ENCODE measurements around the gene SEC22A. TPM values are rescaled to one million over a fixed set of nuclear protein-coding genes. Genes with fewer than 3 reads are reported as not detected.

SEC22A gene
- total RNA-seq, 2 experiments from 2014 or later = 14.3 to 18.7 TPM

DNA sequence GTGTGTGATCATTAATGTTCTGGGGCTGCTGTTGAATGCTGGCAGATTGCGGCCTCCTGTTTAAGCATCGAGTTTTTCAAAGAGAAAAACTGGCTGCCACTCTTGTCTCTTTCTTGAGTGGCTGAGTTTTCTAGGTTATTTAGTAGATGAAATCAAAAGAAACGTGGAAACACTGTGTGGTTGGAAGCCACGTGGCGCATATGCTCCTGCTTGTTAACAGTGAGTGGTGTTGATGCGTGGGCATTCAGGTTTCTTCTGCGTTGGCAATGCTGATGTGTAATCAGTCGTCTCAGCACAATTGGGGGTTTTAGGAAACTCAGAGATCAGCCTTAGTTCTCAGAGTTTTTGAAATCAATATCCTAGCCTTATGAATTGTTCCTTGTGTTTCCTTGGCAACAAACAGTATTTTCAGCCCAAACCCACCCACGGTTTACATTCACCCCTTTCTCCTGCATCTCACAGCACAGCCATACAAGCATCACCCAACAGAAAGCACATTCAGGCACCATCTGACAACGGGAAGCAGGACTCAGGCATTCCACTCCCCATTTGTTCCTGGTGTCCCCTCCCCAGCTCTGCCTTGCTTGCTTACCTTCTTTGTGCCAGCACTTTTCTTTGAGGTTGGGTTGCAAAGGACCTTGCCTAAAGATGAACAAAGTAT lies 74.7 kb downstream of the SEC22A start:
- peaks cover 7% of the 10 kb centered on the region for H3K36me3 Mint-ChIP-seq (ENCODE audit: low read depth)
- H3K4me3 Mint-ChIP-seq = no peak overlapping the region
- intact Hi-C loops (cut with micrococcal nuclease) = no loop called here
- H3K27me3 Mint-ChIP-seq (ENCODE audit: low read depth) = no peaks in the 10 kb centered on the region
- no peak overlapping the region for H3K27ac Mint-ChIP-seq
- CTCF ChIA-PET = no interaction called here
- DNase-seq = no peak
- no peaks in the 10 kb centered on the region for H3K9me3 Mint-ChIP-seq
- no peaks in the 10 kb centered on the region for H3K4me1 Mint-ChIP-seq (ENCODE audit: low read depth)

DNA sequence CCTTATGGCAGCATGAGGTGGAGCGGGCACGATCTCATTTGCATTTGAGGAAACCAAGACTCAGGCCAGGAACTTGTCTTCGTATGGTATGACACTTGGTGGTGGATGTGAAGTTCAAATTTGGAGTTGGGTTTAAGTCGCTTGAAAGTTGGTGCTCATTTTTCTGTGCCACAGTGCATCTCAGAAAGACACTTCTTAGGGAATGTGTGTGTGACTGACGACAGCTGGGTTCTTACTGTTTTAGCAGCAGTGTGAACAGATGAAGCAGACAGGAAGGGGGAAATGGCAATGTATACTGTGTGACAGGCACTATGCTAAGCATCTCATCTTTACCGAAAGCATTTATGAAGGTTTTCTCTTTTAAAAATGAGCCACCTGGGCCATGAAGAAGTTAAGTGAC lies 75.4 kb downstream of the SEC22A start:
- intact Hi-C loops (cut with micrococcal nuclease) = no loop called here

DNA sequence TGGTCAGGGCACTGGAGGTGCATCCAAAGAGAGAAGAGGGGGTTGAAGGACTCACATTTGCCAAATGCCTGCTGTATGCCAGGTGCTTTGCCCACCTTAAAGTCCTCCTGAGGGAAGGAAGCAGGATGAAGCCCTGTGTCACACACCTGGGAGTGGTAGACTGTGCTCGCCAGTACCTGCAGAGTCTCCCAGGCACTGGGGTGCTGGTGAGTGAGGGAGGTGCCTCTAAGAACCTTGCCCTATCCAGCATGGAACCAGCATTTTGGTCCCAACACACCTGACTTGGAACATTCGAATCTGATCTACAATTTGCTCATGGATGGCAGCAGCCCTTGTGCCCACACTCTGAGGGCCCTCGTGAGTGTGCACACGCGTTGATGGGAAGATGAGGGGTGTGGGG lies 76.7 kb downstream of the SEC22A start:
- no peaks in the 10 kb centered on the region for H3K27me3 Mint-ChIP-seq (ENCODE audit: low read depth)
- H3K9me3 Mint-ChIP-seq = no peaks in the 10 kb centered on the region
- no peaks in the 10 kb centered on the region for H3K36me3 Mint-ChIP-seq (ENCODE audit: low read depth)
- intact Hi-C loops (cut with micrococcal nuclease) = no loop called here
- CTCF ChIA-PET = no interaction called here
- H3K4me1 Mint-ChIP-seq (ENCODE audit: low read depth) = no peaks in the 10 kb centered on the region
- no peak overlapping the region for H3K27ac Mint-ChIP-seq
- DNase-seq = no peak
- no peak overlapping the region for H3K4me3 Mint-ChIP-seq

More for the DNA sequence above, 75.4 kb downstream of the SEC22A start:
- Mint-ChIP-seq H3K27me3 (ENCODE audit: low read depth) (no peaks in the 10 kb centered on the region), H3K4me3 (no peak overlapping the region), H3K9me3 (no peaks in the 10 kb centered on the region), H3K27ac (no peak overlapping the region), H3K4me1 (ENCODE audit: low read depth) (no peaks in the 10 kb centered on the region), H3K36me3 (ENCODE audit: low read depth) (peaks cover 2% of the 10 kb centered on the region)
- DNase-seq = no peak
- CTCF ChIA-PET = no interaction called here

DNA sequence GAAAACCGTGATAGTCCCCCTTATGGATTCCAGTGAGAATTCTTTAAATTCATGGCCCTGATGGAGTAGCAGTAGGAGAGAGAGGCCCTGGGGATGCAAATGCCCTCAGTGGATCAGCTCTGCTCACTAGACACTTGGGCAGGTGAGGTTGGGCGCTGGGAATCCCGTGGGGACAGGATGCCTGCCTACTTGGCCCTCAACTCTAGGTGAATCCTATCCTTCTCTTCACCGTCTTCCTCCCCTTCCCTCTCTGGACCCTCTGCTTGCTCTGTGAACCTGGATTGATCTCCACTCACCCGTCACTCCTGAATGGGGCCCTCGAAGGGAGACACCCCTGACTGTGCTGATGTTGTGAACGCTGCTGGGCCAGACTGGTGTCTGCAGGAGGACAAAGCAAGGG lies 77.4 kb downstream of the SEC22A start:
- H3K4me1 Mint-ChIP-seq (ENCODE audit: low read depth) = no peaks in the 10 kb centered on the region
- H3K36me3 Mint-ChIP-seq (ENCODE audit: low read depth) = no peaks in the 10 kb centered on the region
- no peaks in the 10 kb centered on the region for H3K9me3 Mint-ChIP-seq
- no peak overlapping the region for H3K27ac Mint-ChIP-seq
- H3K4me3 Mint-ChIP-seq = no peak overlapping the region
- CTCF ChIA-PET = no interaction called here
- intact Hi-C loops (cut with micrococcal nuclease) = no loop called here
- H3K27me3 Mint-ChIP-seq (ENCODE audit: low read depth) = no peaks in the 10 kb centered on the region
- no peak for DNase-seq

DNA sequence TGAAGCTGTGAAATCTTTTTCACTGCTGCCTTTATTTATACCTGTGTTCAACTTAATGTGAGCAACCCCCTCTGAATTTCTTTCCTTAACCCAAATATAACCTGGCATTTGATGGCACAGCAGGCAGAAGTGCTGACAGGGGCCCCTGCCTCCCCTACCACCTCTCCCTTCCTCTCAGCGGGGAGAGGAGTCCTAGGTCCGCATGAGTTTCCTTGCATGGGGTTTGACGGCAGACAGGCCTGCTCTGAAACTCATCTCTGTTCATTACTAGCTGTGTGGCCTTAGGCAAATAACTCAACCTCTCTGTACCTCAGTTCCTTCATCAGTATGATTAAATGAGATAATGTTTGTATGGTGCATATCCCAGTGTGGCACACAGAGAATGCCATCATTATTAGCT lies 79.7 kb downstream of the SEC22A start:
- Mint-ChIP-seq H3K4me3 (no peak overlapping the region), H3K36me3 (ENCODE audit: low read depth) (no peaks in the 10 kb centered on the region), H3K27me3 (ENCODE audit: low read depth) (no peaks in the 10 kb centered on the region), H3K4me1 (ENCODE audit: low read depth) (no peaks in the 10 kb centered on the region), H3K27ac (no peak overlapping the region), H3K9me3 (no peaks in the 10 kb centered on the region)
- no peak for DNase-seq
- intact Hi-C loops (cut with micrococcal nuclease) = no loop called here
- CTCF ChIA-PET = no interaction called here

DNA sequence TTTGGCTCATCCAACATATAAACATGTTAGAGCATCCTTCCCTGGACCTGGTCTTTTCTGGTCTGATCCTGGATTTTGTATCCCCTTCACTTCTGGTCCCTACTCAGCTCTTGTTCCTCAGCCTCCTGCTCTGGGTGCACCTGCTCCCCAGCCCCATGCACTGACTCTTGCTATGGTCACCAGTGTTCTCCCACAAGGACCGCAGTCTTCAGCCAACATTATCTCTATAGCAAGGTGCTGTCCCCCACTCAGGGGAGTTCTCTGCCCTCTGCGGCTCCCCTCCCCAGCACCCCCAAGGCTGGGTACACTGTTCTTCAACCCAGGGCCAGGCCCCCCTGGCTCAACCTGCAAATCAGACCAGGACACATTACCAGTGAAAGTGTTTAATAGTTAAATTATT lies 80.2 kb downstream of the SEC22A start:
- H3K36me3 Mint-ChIP-seq (ENCODE audit: low read depth) = no peaks in the 10 kb centered on the region
- no peaks in the 10 kb centered on the region for H3K4me1 Mint-ChIP-seq (ENCODE audit: low read depth)
- no peak overlapping the region for H3K4me3 Mint-ChIP-seq
- CTCF ChIA-PET = no interaction called here
- intact Hi-C loops (cut with micrococcal nuclease) = no loop called here
- H3K27ac Mint-ChIP-seq = no peak overlapping the region
- DNase-seq = no peak
- no peaks in the 10 kb centered on the region for H3K9me3 Mint-ChIP-seq
- no peaks in the 10 kb centered on the region for H3K27me3 Mint-ChIP-seq (ENCODE audit: low read depth)

DNA sequence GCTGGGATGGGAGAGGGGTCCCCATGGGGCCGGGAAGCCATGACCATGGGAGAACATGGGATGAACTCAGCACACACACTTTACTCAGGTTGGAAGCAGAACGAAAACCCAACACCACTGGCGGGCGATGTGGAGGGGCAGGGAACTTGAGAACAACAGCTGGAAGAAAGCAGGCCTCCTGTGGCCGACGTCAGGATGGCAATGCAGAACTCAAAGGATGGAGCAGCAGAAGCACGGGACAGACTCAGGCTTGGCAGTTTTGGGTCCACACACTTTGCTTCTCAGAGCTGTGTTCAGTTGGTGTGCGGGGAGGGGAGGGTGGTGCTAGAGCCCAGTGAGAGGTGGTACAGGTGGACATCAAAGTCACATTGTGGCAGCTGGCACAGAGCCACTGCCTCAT lies 80.7 kb downstream of the SEC22A start:
- Mint-ChIP-seq H3K4me3 (no peak overlapping the region), H3K27ac (no peak overlapping the region), H3K36me3 (ENCODE audit: low read depth) (no peaks in the 10 kb centered on the region), H3K4me1 (ENCODE audit: low read depth) (no peaks in the 10 kb centered on the region), H3K27me3 (ENCODE audit: low read depth) (no peaks in the 10 kb centered on the region), H3K9me3 (no peaks in the 10 kb centered on the region)
- CTCF ChIA-PET = no interaction called here
- no peak for DNase-seq
- intact Hi-C loops (cut with micrococcal nuclease) = no loop called here

DNA sequence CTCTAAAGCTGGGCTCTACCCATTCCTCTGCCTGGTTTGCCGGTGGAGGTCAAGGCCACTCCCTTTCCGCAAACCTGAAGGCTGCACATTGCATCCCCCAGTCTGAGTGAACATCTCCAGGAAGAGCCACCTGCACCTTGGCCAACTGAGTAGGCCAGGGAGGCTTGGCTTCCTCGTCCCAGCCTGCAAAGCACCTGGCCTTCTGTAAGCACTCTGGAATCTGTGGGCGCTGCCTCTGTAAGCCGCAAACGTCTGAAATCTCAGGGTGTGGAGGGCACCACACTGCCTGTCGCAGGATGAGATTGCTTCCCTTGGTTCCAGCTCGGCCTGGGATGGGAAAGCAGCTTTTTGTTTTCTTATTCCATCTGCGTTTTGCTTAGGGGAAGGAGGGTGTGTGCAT lies 81.3 kb downstream of the SEC22A start:
- H3K4me3 Mint-ChIP-seq = no peak overlapping the region
- DNase-seq = no peak
- no peaks in the 10 kb centered on the region for H3K9me3 Mint-ChIP-seq
- no peaks in the 10 kb centered on the region for H3K36me3 Mint-ChIP-seq (ENCODE audit: low read depth)
- H3K4me1 Mint-ChIP-seq (ENCODE audit: low read depth) = no peaks in the 10 kb centered on the region
- no peaks in the 10 kb centered on the region for H3K27me3 Mint-ChIP-seq (ENCODE audit: low read depth)
- CTCF ChIA-PET = no interaction called here
- intact Hi-C loops (cut with micrococcal nuclease) = no loop called here
- H3K27ac Mint-ChIP-seq = no peak overlapping the region

DNA sequence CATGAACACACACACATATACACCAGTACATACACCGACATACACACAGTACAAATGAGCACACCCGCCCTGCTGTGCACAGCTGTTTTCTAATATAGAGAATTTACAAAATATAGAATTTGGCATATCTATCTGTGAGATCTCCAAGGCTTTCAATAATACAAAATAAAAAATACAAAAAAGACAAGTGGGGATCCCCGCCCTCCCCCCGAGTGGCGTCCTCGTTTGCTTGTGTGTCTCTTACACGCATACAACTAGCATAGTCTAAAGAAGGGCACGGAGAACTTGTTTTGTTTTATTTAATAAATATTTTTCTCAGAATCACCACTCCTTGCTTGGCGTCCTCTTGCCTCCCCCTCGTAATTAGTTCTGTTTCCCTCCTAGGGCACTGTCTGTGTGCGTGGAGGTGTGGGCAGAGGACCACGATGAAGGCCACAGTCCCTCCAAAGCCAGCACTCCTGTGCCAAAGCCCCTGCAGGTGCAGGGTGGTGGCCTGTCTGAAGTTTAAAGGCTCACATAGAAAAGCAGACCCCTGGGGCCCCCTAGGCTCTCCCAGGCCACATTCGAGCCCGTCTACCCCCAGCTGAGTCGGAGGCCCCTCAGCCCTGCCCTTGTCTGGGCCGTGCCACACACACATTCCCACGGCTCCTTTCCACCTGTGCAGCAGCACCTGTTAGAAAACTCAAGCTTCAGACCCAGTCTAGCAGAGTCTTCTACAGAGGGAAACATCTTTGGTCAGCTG lies 82.1 kb downstream of the SEC22A start:
- no peak overlapping the region for H3K4me3 Mint-ChIP-seq
- H3K36me3 Mint-ChIP-seq (ENCODE audit: low read depth) = no peaks in the 10 kb centered on the region
- CTCF ChIA-PET = no interaction called here
- H3K4me1 Mint-ChIP-seq (ENCODE audit: low read depth) = no peaks in the 10 kb centered on the region
- H3K27ac Mint-ChIP-seq = no peak overlapping the region
- no peaks in the 10 kb centered on the region for H3K9me3 Mint-ChIP-seq
- intact Hi-C loops (cut with micrococcal nuclease) = no loop called here
- no peak for DNase-seq
- no peaks in the 10 kb centered on the region for H3K27me3 Mint-ChIP-seq (ENCODE audit: low read depth)

DNA sequence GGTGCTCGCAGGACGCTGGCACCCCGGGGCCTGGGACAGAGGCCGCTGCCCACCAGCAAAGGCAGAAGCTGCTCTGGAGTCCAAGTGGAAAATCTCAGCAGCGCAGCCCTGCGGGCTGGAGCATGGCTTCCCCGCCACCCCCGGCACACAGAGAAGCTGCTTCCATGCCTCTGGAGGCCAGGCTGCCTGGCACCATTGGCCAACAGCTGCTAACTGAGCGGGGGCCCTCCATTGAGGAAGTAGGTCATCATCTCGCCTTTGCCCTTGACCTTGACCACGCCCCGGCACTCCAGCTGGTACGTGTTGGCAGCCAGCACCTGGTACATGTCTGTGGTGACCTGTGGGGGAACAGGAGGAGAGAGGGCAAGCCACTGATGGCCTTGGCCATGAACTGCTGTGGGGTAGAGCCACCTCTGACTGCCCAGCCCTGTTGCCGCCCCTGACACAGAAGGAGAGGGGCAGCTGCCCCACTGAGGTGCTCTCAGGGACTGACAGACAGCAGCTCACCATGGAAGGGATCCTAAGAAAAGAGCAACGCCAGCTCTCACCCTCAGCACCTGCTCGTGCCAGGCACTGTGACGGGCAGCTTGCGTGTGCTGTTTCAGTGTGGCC lies 82.8 kb downstream of the SEC22A start:
- H3K36me3 Mint-ChIP-seq (ENCODE audit: low read depth) = no peaks in the 10 kb centered on the region
- intact Hi-C loops (cut with micrococcal nuclease) = no loop called here
- CTCF ChIA-PET = interaction anchor here (0.6 kb wide), 1 partner anchor 91 kb away, joined by 3 read pairs; no protein-coding TSS in a partner anchor
- H3K4me1 Mint-ChIP-seq (ENCODE audit: low read depth) = no peaks in the 10 kb centered on the region
- DNase-seq = no peak
- no peaks in the 10 kb centered on the region for H3K9me3 Mint-ChIP-seq
- no peak overlapping the region for H3K27ac Mint-ChIP-seq
- H3K27me3 Mint-ChIP-seq (ENCODE audit: low read depth) = no peaks in the 10 kb centered on the region
- no peak overlapping the region for H3K4me3 Mint-ChIP-seq

DNA sequence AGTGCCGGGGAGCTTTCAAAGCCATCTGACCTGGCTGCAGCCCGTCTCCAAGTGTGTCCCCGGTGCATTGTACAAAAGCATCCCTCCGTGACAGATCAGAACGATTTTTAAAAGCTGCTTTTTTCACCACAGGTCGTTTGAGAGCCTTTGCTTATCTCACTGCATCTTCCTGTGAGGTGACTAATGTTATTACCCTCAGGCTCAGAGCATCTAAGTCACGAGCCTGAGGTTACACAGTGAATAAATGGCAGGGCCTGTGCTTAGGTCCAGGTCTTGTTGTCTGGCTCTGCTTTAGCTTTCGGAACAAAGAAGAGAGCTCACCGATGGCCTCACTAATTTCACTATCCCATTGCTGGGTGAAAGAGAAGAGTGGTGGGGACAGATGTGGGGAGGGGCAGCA lies 83.3 kb downstream of the SEC22A start:
- intact Hi-C loops (cut with micrococcal nuclease) = no loop called here
- Mint-ChIP-seq H3K9me3 (no peaks in the 10 kb centered on the region), H3K4me3 (no peak overlapping the region), H3K27me3 (ENCODE audit: low read depth) (no peaks in the 10 kb centered on the region), H3K36me3 (ENCODE audit: low read depth) (no peaks in the 10 kb centered on the region), H3K27ac (no peak overlapping the region), H3K4me1 (ENCODE audit: low read depth) (no peaks in the 10 kb centered on the region)
- CTCF ChIA-PET = no interaction called here
- no peak for DNase-seq

DNA sequence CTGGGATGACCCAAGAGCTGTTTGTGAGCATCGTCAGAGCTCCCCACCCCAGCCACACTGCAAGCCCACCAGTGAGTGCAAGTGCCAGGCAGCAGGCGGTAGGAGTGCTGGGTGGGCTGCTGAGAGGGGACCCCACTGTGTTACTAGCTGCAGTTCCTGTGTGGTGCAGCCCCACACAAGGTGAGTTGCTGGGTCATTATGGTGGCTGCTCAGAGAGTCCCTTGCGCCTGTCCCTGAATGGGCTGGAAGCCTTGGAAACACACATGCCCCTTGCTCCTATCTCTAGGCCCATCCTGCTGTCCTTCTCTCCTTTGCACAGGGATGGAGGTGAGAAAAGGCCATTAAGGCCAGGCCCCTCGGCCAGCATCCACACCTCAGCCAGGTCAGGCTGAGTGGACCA lies 83.7 kb downstream of the SEC22A start:
- H3K27me3 Mint-ChIP-seq (ENCODE audit: low read depth) = no peaks in the 10 kb centered on the region
- H3K4me3 Mint-ChIP-seq = no peak overlapping the region
- CTCF ChIA-PET = no interaction called here
- no peak for DNase-seq
- H3K4me1 Mint-ChIP-seq (ENCODE audit: low read depth) = no peaks in the 10 kb centered on the region
- H3K36me3 Mint-ChIP-seq (ENCODE audit: low read depth) = no peaks in the 10 kb centered on the region
- no peak overlapping the region for H3K27ac Mint-ChIP-seq
- intact Hi-C loops (cut with micrococcal nuclease) = no loop called here
- no peaks in the 10 kb centered on the region for H3K9me3 Mint-ChIP-seq

DNA sequence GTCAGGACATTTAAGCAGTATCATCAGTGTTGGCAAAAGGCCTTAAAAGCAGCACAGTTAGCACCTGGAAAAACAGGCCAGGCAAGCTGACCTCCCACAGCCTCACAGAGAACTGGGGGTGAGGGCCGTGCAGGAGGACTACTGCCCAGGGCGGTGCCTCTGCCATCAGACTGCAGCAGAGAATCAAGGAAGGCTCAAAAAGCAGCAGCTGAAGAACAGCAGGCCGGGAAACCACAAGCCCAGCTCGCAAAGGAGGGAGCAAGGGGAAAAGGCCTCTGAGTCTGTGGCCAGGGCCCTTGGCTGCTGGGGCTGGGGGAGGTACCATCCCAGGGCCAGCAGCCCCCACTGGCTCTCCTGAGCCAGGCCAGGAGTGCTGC lies 84.2 kb downstream of the SEC22A start:
- Mint-ChIP-seq H3K27me3 (ENCODE audit: low read depth) (no peaks in the 10 kb centered on the region), H3K9me3 (no peaks in the 10 kb centered on the region), H3K4me1 (ENCODE audit: low read depth) (no peaks in the 10 kb centered on the region), H3K4me3 (no peak overlapping the region), H3K36me3 (ENCODE audit: low read depth) (no peaks in the 10 kb centered on the region), H3K27ac (no peak overlapping the region)
- no peak for DNase-seq
- CTCF ChIA-PET = interaction anchor here (1.0 kb wide), 2 partner anchors 16 to 52 kb away, joined by 3 to 5 read pairs; no protein-coding TSS in a partner anchor
- intact Hi-C loops (cut with micrococcal nuclease) = no loop called here
